Measurements from ENCODE around the gene PGM2L1.
"Not testable (repeated sequence)": the region's sequence is repeated elsewhere in the genome, so short reads cannot be mapped to it uniquely, and the experiment has no call there.

PGM2L1 gene

DNA sequence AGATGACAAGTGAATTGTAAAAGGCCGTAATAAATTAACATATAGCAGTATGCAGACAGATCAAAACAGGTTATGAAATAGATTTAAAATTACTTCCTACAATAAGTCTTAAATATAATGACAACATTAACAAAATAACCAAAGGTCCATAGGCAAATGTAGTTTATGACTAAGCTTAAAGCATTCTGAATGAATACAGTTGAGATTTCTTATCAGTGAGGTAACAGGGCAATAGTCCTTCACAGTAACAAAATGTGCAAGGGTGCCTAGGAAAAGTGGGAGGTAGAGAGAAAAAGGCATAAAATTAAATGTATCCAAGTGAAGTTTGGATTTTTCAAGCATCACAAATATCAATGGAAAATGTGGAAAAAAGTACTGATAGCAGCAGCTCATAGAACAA, 65.9 kb downstream of the PGM2L1 start:
- peaks cover 11% of the 10 kb centered on the region for H3K4me1 ChIP-seq (ENCODE audit: control insufficient read depth, insufficient read depth, low read length)
- H3K36me3 ChIP-seq (ENCODE audit: control insufficient read depth, insufficient read depth, low read length, severe bottlenecking) = no peaks in the 10 kb centered on the region
- H3K4me3 ChIP-seq (ENCODE audit: low read length) = no peak overlapping the region
- no peaks in the 10 kb centered on the region for H3K9me3 ChIP-seq (ENCODE audit: control insufficient read depth, low read length)
- no peaks in the 10 kb centered on the region for H3K27me3 ChIP-seq (replicated peaks; ENCODE audit: control insufficient read depth, insufficient read depth, low read length)
- no peak overlapping the region for H3K9ac ChIP-seq (ENCODE audit: low read length)
- DNase-seq (ENCODE audit: low read depth) = no peak

DNA sequence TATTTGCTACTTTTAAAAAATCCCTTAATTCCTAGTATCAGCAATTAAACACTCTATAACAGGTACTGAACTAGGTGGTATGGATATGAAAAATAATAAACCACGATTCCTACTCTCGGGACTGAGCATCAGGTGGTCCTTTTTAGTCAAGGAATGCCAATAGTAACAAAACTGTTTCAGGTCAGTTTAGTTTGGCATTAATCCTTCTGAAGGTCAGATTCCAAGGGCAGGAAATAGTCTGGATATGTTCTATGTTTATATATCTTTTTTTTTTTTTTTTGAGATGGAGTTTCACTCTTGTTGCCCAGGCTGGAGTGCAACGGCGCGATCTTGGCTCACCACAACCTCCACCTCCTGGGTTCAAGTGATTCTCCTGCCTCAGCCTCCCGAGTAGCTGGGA, 67.2 kb downstream of the PGM2L1 start:
- H3K27me3 ChIP-seq (replicated peaks; ENCODE audit: control insufficient read depth, insufficient read depth, low read length); H3K9ac ChIP-seq (ENCODE audit: low read length); H3K4me3 ChIP-seq (ENCODE audit: low read length); H3K9me3 ChIP-seq (ENCODE audit: control insufficient read depth, low read length); H3K36me3 ChIP-seq (ENCODE audit: control insufficient read depth, insufficient read depth, low read length, severe bottlenecking); DNase-seq (ENCODE audit: low read depth): not testable (repeated sequence)
- H3K4me1 ChIP-seq (ENCODE audit: control insufficient read depth, insufficient read depth, low read length) = peaks cover 19% of the 10 kb centered on the region

GRCh38 chr11:74330075-74330858, 68.0 kb downstream of the PGM2L1 start:
- H3K9me3 ChIP-seq (ENCODE audit: control insufficient read depth, low read length) = no peaks in the 10 kb centered on the region
- no peaks in the 10 kb centered on the region for H3K27me3 ChIP-seq (replicated peaks; ENCODE audit: control insufficient read depth, insufficient read depth, low read length)
- no peak overlapping the region for H3K4me3 ChIP-seq (ENCODE audit: low read length)
- H3K9ac ChIP-seq (ENCODE audit: low read length) = no peak overlapping the region
- peak; percentile 67 for DNase-seq (ENCODE audit: low read depth)
- H3K36me3 ChIP-seq (ENCODE audit: control insufficient read depth, insufficient read depth, low read length, severe bottlenecking) = no peaks in the 10 kb centered on the region
- H3K4me1 ChIP-seq (ENCODE audit: control insufficient read depth, insufficient read depth, low read length) = peaks cover 26% of the 10 kb centered on the region

GRCh38 chr11:74327076-74327475, 71.2 kb downstream of the PGM2L1 start:
- Histone ChIP-seq H3K4me1 (ENCODE audit: control insufficient read depth, insufficient read depth, low read length) (peaks cover 42% of the 10 kb centered on the region), H3K27me3 (replicated peaks; ENCODE audit: control insufficient read depth, insufficient read depth, low read length) (no peaks in the 10 kb centered on the region), H3K9ac (ENCODE audit: low read length) (no peak overlapping the region), H3K4me3 (ENCODE audit: low read length) (no peak overlapping the region), H3K9me3 (ENCODE audit: control insufficient read depth, low read length) (no peaks in the 10 kb centered on the region), H3K36me3 (ENCODE audit: control insufficient read depth, insufficient read depth, low read length, severe bottlenecking) (no peaks in the 10 kb centered on the region)
- no peak for DNase-seq (ENCODE audit: low read depth)

DNA sequence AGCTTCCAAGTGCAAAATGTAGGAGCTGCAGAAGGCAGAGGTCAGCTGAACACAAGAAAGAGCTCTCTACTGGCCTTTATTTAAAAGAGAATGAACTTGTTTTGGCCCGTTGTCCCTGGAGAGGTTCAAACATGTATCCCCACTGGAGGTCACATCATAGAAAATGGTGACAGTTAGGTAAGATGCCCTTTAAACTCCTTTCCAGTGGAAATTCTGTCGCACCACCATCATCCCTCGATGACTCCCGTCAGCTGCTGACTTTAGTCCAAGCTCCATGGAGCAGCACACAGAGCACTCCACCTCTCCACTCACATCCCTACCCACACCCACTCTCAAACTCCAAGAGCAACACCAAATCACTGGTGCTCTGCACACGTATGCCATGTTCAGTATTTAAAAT, 71.6 kb downstream of the PGM2L1 start:
- Histone ChIP-seq H3K27me3 (replicated peaks; ENCODE audit: control insufficient read depth, insufficient read depth, low read length) (no peaks in the 10 kb centered on the region), H3K9ac (ENCODE audit: low read length) (no peak overlapping the region), H3K4me1 (ENCODE audit: control insufficient read depth, insufficient read depth, low read length) (peaks cover 46% of the 10 kb centered on the region), H3K9me3 (ENCODE audit: control insufficient read depth, low read length) (no peaks in the 10 kb centered on the region), H3K36me3 (ENCODE audit: control insufficient read depth, insufficient read depth, low read length, severe bottlenecking) (no peaks in the 10 kb centered on the region), H3K4me3 (ENCODE audit: low read length) (no peak overlapping the region)
- no peak for DNase-seq (ENCODE audit: low read depth)

GRCh38 chr11:74325649-74326645, 72.3 kb downstream of the PGM2L1 start:
- peak; percentile 84 for DNase-seq (ENCODE audit: low read depth)
- Histone ChIP-seq H3K27me3 (replicated peaks; ENCODE audit: control insufficient read depth, insufficient read depth, low read length) (no peaks in the 10 kb centered on the region), H3K4me1 (ENCODE audit: control insufficient read depth, insufficient read depth, low read length) (peaks cover 46% of the 10 kb centered on the region), H3K36me3 (ENCODE audit: control insufficient read depth, insufficient read depth, low read length, severe bottlenecking) (no peaks in the 10 kb centered on the region), H3K9ac (ENCODE audit: low read length) (peak overlapping the region; percentile 35), H3K9me3 (ENCODE audit: control insufficient read depth, low read length) (no peaks in the 10 kb centered on the region), H3K4me3 (ENCODE audit: low read length) (peak overlapping the region; percentile 46)

- H3K9me3 ChIP-seq (ENCODE audit: control insufficient read depth, low read length) = no peaks in the 10 kb centered on the region
- H3K4me3 ChIP-seq (ENCODE audit: low read length) = no peak overlapping the region
- DNase-seq (ENCODE audit: low read depth) = no peak
- H3K4me1 ChIP-seq (ENCODE audit: control insufficient read depth, insufficient read depth, low read length) = peaks cover 52% of the 10 kb centered on the region
- H3K9ac ChIP-seq (ENCODE audit: low read length) = no peak overlapping the region
- H3K27me3 ChIP-seq (replicated peaks; ENCODE audit: control insufficient read depth, insufficient read depth, low read length) = no peaks in the 10 kb centered on the region
- no peaks in the 10 kb centered on the region for H3K36me3 ChIP-seq (ENCODE audit: control insufficient read depth, insufficient read depth, low read length, severe bottlenecking)
Measured at GRCh38 chr11:74322667-74323066, 75.6 kb downstream of the PGM2L1 start.

GRCh38 chr11:74321487-74322188, 76.6 kb downstream of the PGM2L1 start:
- no peak overlapping the region for H3K4me3 ChIP-seq (ENCODE audit: low read length)
- H3K27me3 ChIP-seq (replicated peaks; ENCODE audit: control insufficient read depth, insufficient read depth, low read length) = no peaks in the 10 kb centered on the region
- DNase-seq (ENCODE audit: low read depth) = peak; percentile 62
- H3K9me3 ChIP-seq (ENCODE audit: control insufficient read depth, low read length) = peaks cover 2% of the 10 kb centered on the region
- no peaks in the 10 kb centered on the region for H3K36me3 ChIP-seq (ENCODE audit: control insufficient read depth, insufficient read depth, low read length, severe bottlenecking)
- H3K9ac ChIP-seq (ENCODE audit: low read length) = no peak overlapping the region
- H3K4me1 ChIP-seq (ENCODE audit: control insufficient read depth, insufficient read depth, low read length) = peaks cover 56% of the 10 kb centered on the region

GRCh38 chr11:74320538-74320937, 77.7 kb downstream of the PGM2L1 start:
- Histone ChIP-seq H3K9me3 (ENCODE audit: control insufficient read depth, low read length) (peaks cover 4% of the 10 kb centered on the region), H3K9ac (ENCODE audit: low read length) (no peak overlapping the region), H3K4me3 (ENCODE audit: low read length) (no peak overlapping the region), H3K27me3 (replicated peaks; ENCODE audit: control insufficient read depth, insufficient read depth, low read length) (no peaks in the 10 kb centered on the region), H3K4me1 (ENCODE audit: control insufficient read depth, insufficient read depth, low read length) (peaks cover 45% of the 10 kb centered on the region), H3K36me3 (ENCODE audit: control insufficient read depth, insufficient read depth, low read length, severe bottlenecking) (no peaks in the 10 kb centered on the region)
- DNase-seq (ENCODE audit: low read depth) = no peak

- Histone ChIP-seq H3K9me3 (ENCODE audit: control insufficient read depth, low read length) (peaks cover 4% of the 10 kb centered on the region), H3K4me1 (ENCODE audit: control insufficient read depth, insufficient read depth, low read length) (peaks cover 41% of the 10 kb centered on the region), H3K36me3 (ENCODE audit: control insufficient read depth, insufficient read depth, low read length, severe bottlenecking) (no peaks in the 10 kb centered on the region), H3K9ac (ENCODE audit: low read length) (peak overlapping the region; percentile 50), H3K27me3 (replicated peaks; ENCODE audit: control insufficient read depth, insufficient read depth, low read length) (no peaks in the 10 kb centered on the region), H3K4me3 (ENCODE audit: low read length) (no peak overlapping the region)
- DNase-seq (ENCODE audit: low read depth) = peak; percentile 88
Measured at GRCh38 chr11:74319139-74319816, 79.0 kb downstream of the PGM2L1 start.

Measured in adipocyte (in vitro differentiated cells).